Amygdala (tissue), 56 donors: Measurements from ENCODE around the gene NGF.

Experiments
- DNase-seq, 56 donors: peaks; one replicate each; lab custom pipeline; 2025; lab: John Stamatoyannopoulos, UW

NGF gene

GRCh38 chr1:115337276-115337632 lies 795 bp downstream of the NGF start:
- no peak for DNase-seq

- no peak for DNase-seq
Observed at GRCh38 chr1:115336741-115337140, 1.3 kb downstream of the NGF start.

- DNase-seq = no peak
Observed at GRCh38 chr1:115332813-115333608, 5.0 kb downstream of the NGF start.

- no peak for DNase-seq
Observed at GRCh38 chr1:115331558-115332331, 6.3 kb downstream of the NGF start.

GRCh38 chr1:115330480-115331013 lies 7.5 kb downstream of the NGF start:
- no peak for DNase-seq

- DNase-seq = no peak
Observed at GRCh38 chr1:115329965-115330364, 8.1 kb downstream of the NGF start.

GRCh38 chr1:115327270-115327669 lies 10.8 kb downstream of the NGF start:
- no peak for DNase-seq

- DNase-seq = no peak
Observed at GRCh38 chr1:115326419-115326818, 11.6 kb downstream of the NGF start.

- DNase-seq = no peak
Observed at GRCh38 chr1:115325874-115326273, 12.2 kb downstream of the NGF start.

GRCh38 chr1:115324649-115325420 lies 13.2 kb downstream of the NGF start:
- DNase-seq = no peak

- DNase-seq = no peak
Observed at GRCh38 chr1:115323366-115324004, 14.6 kb downstream of the NGF start.

GRCh38 chr1:115322631-115323030 lies 15.4 kb downstream of the NGF start:
- no peak for DNase-seq

GRCh38 chr1:115320377-115320776 lies 17.7 kb downstream of the NGF start:
- no peak for DNase-seq

- no peak for DNase-seq
Observed at GRCh38 chr1:115319706-115320105, 18.3 kb downstream of the NGF start.

- no peak for DNase-seq
Observed at GRCh38 chr1:115317101-115318012, 20.7 kb downstream of the NGF start.

GRCh38 chr1:115314765-115315164 lies 23.3 kb downstream of the NGF start:
- no peak for DNase-seq

- peak in 1 of 56 donors; percentile 38 for DNase-seq
Observed at GRCh38 chr1:115314092-115314491, 24.0 kb downstream of the NGF start.

- DNase-seq = peak in 1 of 56 donors; percentile 1
Observed at GRCh38 chr1:115313182-115313581, 24.9 kb downstream of the NGF start.

- no peak for DNase-seq
Observed at GRCh38 chr1:115312742-115313141, 25.3 kb downstream of the NGF start.
